Sigmoid colon (tissue), 7 donors: Measurements from ENCODE around the gene ARHGAP25. TPM values are rescaled to one million over a fixed set of nuclear protein-coding genes. Genes with fewer than 3 reads are reported as not detected.

Experiments
- DNase-seq: peaks from one replicate; pipeline ENCODE4 v3.0.0-alpha.2; 2019
- H3K27ac ChIP-seq, 4 donors: fragments of 200-600 bp; sonication (generic); one replicate each; pipeline ENCODE4 v1.5.1; 2016 to 2019; ENCODE audit warnings: mild to moderate bottlenecking in 1 of 4
- H3K27me3 ChIP-seq, 3 donors: fragments of 200-600 bp; sonication (generic); one replicate each; pipeline ENCODE4 v1.5.1; 2019; ENCODE audit warnings: mild to moderate bottlenecking in 1 of 3
- H3K36me3 ChIP-seq, 4 donors: fragments of 200-600 bp; sonication (generic); one replicate each; pipeline ENCODE4 v1.5.1; 2016 to 2019
- H3K4me1 ChIP-seq, 4 donors: fragments of 200-600 bp; sonication (generic); one replicate each; pipeline ENCODE4 v1.5.1; 2017 to 2019
- H3K4me3 ChIP-seq, 4 donors: fragments of 200-600 bp; sonication (generic); one replicate each; pipeline ENCODE4 v1.5.1; 2017 to 2019; ENCODE audit warnings: mild to moderate bottlenecking in 2 of 4, moderate library complexity in 1 of 4
- H3K9me3 ChIP-seq, 4 donors: fragments of 200-600 bp in 3 of 4; sonication (generic) in 3 of 4; one replicate each; pipeline versions ENCODE4 v1.5.1 to v1.6.1; 2013 to 2019
- CTCF ChIP-seq, 4 experiments: fragments of 450-650 bp in 3 of 4; fragments of 200-600 bp in 1 of 4; IDR thresholded peaks; one replicate each; pipeline ENCODE4 v1.5.1; 2016 to 2019; ENCODE audit warnings: antibody characterized with exemption in 4 of 4, mild to moderate bottlenecking in 3 of 4, moderate library complexity in 2 of 4
- EP300 ChIP-seq, 4 donors: sonication (generic); formaldehyde crosslinking; IDR thresholded peaks; one replicate each; pipeline ENCODE4 v1.6.1; 2017; ENCODE audit warnings: antibody characterized with exemption in 4 of 4
- POLR2A ChIP-seq, 2 donors: fragments of 450-650 bp; IDR thresholded peaks; one replicate each; pipeline ENCODE4 v1.6.1; 2016; ENCODE audit warnings: antibody characterized with exemption in 2 of 2, mild to moderate bottlenecking in 2 of 2, moderate library complexity in 2 of 2
- POLR2AphosphoS5 ChIP-seq, 4 donors: sonication (generic); formaldehyde crosslinking; IDR thresholded peaks; one replicate each; pipeline ENCODE4 v1.6.1; 2017; ENCODE audit warnings: antibody characterized with exemption in 4 of 4
- WGBS, 2 donors: extraction: QIAGEN DNeasy Blood & Tissue Kit; methylation state at CpG; one replicate each; pipeline ENCODE4 v1.1.7; 2013; 5-methylcytosine and 5-hydroxymethylcytosine counted together
- intact Hi-C: fragments of 100-400 bp; cut with DNase I; formaldehyde crosslinking; loops from one replicate; pipeline ENCODE4 v1.15.1; 2023
- polyA plus RNA-seq, 3 donors: library from polyadenylated mRNA; stranded (reverse); fragments of 200-250 nt; gene quantifications; one replicate each; pipeline ENCODE4 v1.2.3, GENCODE V29; 2013
- total RNA-seq, 4 donors: library from RNA; depleted of rRNA; stranded (reverse); fragments of >200 nt; gene quantifications; one replicate each; pipeline ENCODE4 v1.1.0, GENCODE V29; 2016
- donor health status: healthy with polysubstance abuse.
- donor health status: Bipolar disorder and iron deficiency.
- donor health status: healthy.

The ARHGAP25 gene
- total and polyA plus RNA-seq, 7 donors = 2.6 to 18.1 (median 5.8) TPM

GRCh38 chr2:68857202-68857845 lies 122.7 kb downstream of the ARHGAP25 start:
- H3K9me3 ChIP-seq = no peaks in the 10 kb centered on the region
- H3K4me3 ChIP-seq = no peak overlapping the region
- H3K27me3 ChIP-seq = no peaks in the 10 kb centered on the region
- DNase-seq = no peak
- peaks cover 0 to 39% (median 13%) of the 10 kb centered on the region in 4 donors for H3K4me1 ChIP-seq
- TF ChIP-seq CTCF (IDR thresholded peaks at IDR 0.05) = no peak
- no peak for TF ChIP-seq POLR2A (IDR thresholded peaks at IDR 0.05)
- no peak for TF ChIP-seq POLR2AphosphoS5 (IDR thresholded peaks at IDR 0.05)
- no peak for TF ChIP-seq EP300 (IDR thresholded peaks at IDR 0.05)
- intact Hi-C loops = no loop called here
- WGBS, 2 donors = 77 to 78% methylated on average over 3 of the region's 3 CpGs
- H3K27ac ChIP-seq = no peak overlapping the region
- H3K36me3 ChIP-seq = no peaks in the 10 kb centered on the region

GRCh38 chr2:68857855-68858456 lies 123.3 kb downstream of the ARHGAP25 start:
- no peak for TF ChIP-seq EP300 (IDR thresholded peaks at IDR 0.05)
- TF ChIP-seq POLR2A (IDR thresholded peaks at IDR 0.05) = no peak
- TF ChIP-seq CTCF (IDR thresholded peaks at IDR 0.05) = no peak
- TF ChIP-seq POLR2AphosphoS5 (IDR thresholded peaks at IDR 0.05) = no peak
- H3K9me3 ChIP-seq = no peaks in the 10 kb centered on the region
- no peak overlapping the region for H3K27ac ChIP-seq
- no peak overlapping the region for H3K4me3 ChIP-seq
- intact Hi-C loops = no loop called here
- no peaks in the 10 kb centered on the region for H3K27me3 ChIP-seq
- peaks cover 0 to 45% (median 16%) of the 10 kb centered on the region in 4 donors for H3K4me1 ChIP-seq
- no peaks in the 10 kb centered on the region for H3K36me3 ChIP-seq
- WGBS, 2 donors = 65 to 78% methylated on average over 4 of the region's 4 CpGs
- DNase-seq = no peak

- peaks cover 0 to 48% (median 18%) of the 10 kb centered on the region in 4 donors for H3K4me1 ChIP-seq
- H3K9me3 ChIP-seq = no peaks in the 10 kb centered on the region
- H3K4me3 ChIP-seq = no peak overlapping the region
- intact Hi-C loops = no loop called here
- no peaks in the 10 kb centered on the region for H3K27me3 ChIP-seq
- no peak for TF ChIP-seq EP300 (IDR thresholded peaks at IDR 0.05)
- TF ChIP-seq POLR2AphosphoS5 (IDR thresholded peaks at IDR 0.05) = no peak
- TF ChIP-seq POLR2A (IDR thresholded peaks at IDR 0.05) = no peak
- no peak for DNase-seq
- WGBS, 2 donors = 77 to 82% methylated on average over 3 of the region's 3 CpGs
- H3K36me3 ChIP-seq = no peaks in the 10 kb centered on the region
- H3K27ac ChIP-seq = no peak overlapping the region
Observed at GRCh38 chr2:68860111-68860510, 125.5 kb downstream of the ARHGAP25 start.

GRCh38 chr2:68861330-68861729 lies 126.7 kb downstream of the ARHGAP25 start:
- no peak overlapping the region for H3K27ac ChIP-seq
- DNase-seq = no peak
- intact Hi-C loops = no loop called here
- H3K4me1 ChIP-seq = peaks cover 0 to 48% (median 18%) of the 10 kb centered on the region in 4 donors
- H3K9me3 ChIP-seq = no peaks in the 10 kb centered on the region
- H3K36me3 ChIP-seq = no peaks in the 10 kb centered on the region
- H3K4me3 ChIP-seq = no peak overlapping the region
- TF ChIP-seq POLR2AphosphoS5 (IDR thresholded peaks at IDR 0.05) = no peak
- TF ChIP-seq POLR2A (IDR thresholded peaks at IDR 0.05) = no peak
- TF ChIP-seq EP300 (IDR thresholded peaks at IDR 0.05) = no peak
- no peak for TF ChIP-seq CTCF (IDR thresholded peaks at IDR 0.05)
- H3K27me3 ChIP-seq = no peaks in the 10 kb centered on the region

- peaks cover 0 to 44% (median 18%) of the 10 kb centered on the region in 4 donors for H3K4me1 ChIP-seq
- TF ChIP-seq CTCF (IDR thresholded peaks at IDR 0.05) (no peak), EP300 (IDR thresholded peaks at IDR 0.05) (no peak), POLR2A (IDR thresholded peaks at IDR 0.05) (no peak), POLR2AphosphoS5 (IDR thresholded peaks at IDR 0.05) (no peak)
- WGBS, 2 donors = 76 to 81% methylated on average over 7 of the region's 7 CpGs
- H3K4me3 ChIP-seq = no peak overlapping the region
- DNase-seq = no peak
- H3K27ac ChIP-seq = no peak overlapping the region
- no peaks in the 10 kb centered on the region for H3K27me3 ChIP-seq
- H3K36me3 ChIP-seq = no peaks in the 10 kb centered on the region
- H3K9me3 ChIP-seq = no peaks in the 10 kb centered on the region
- intact Hi-C loops = no loop called here
Observed at GRCh38 chr2:68862889-68863288, 128.3 kb downstream of the ARHGAP25 start.
